GM18868 (cell line): Measurements from ENCODE around the gene SNX2.

Experiments used
- ATAC-seq: cut with Tn5 transposase; IDR thresholded peaks from one replicate; pipeline ENCODE4 v1.9.1; 2021; ENCODE audit warnings: mild to moderate bottlenecking, moderate library complexity; ENCODE audit not compliant: unreplicated experiment

Gene SNX2

GRCh38 chr5:122772446-122772845 lies 2.4 kb upstream of the SNX2 start:
- no peak for ATAC-seq

DNA sequence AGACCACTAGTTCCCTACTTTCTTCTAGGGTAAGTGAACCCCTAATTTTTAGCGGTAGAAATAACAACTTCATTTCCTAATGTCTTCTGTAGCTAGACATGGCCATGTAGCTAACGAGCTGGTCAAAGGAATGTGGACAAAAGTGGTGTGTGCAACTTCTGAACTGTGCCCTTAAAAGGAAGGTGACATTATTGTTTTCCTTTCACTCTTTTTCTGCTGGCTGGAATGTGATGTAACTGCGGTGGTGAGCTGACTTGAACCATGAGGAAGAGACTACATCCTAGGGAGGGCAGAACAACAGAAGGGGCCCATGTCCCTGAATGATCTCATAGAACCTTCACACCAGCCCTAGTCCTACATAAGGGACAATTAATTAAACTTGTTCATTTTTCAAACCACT lies 1.3 kb upstream of the SNX2 start:
- no peak for ATAC-seq

- peak; percentile 43 for ATAC-seq
These were observed 390 bp upstream of the SNX2 start for GRCh38 chr5:122774519-122774860.

DNA sequence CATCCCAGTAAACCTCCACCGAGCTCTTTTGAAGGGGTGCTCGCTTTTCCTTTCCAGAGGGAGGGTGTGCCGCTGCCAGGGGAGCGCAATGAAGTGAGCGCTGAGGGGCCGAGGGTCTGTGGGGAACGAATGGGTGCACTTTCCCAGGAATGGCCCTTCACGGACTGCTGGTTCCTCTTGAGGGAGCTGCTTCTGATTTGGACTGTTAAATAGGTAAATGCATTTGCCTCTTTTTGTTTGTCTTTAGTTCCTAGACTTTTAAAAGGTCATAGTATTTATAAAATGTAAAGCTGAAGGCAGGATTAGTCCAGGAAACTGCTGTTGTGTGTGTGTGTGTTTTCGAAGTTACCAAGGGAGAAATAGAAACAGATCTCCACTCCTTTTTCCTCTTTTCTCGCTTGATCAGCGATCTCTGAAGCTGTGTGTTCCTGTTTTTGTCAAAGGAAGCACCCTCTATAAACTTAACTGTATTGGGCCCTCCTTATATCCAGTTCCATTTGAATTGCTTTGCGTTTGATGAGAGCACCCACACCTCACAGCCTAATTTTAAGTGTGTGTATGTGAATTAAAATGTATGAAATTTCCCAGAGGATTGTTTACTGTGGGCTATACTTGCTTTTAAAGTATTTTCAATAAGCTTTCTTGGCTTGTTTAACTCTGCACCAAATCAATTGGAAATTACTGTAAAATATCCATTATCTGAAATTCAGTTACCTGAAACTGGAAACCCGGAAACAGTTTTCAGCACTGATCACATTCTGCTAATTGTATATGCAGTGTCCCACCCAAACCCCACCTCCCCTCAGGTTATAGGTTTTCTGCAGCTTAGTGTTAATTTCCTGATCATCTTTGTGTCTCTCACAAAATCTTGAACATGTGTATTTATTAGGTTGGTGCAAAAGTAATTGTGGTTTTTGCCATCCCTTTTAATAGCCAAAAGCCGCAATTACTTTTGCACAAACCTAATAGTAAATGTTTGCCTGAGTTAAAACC lies 966 bp downstream of the SNX2 start:
- no peak for ATAC-seq

DNA sequence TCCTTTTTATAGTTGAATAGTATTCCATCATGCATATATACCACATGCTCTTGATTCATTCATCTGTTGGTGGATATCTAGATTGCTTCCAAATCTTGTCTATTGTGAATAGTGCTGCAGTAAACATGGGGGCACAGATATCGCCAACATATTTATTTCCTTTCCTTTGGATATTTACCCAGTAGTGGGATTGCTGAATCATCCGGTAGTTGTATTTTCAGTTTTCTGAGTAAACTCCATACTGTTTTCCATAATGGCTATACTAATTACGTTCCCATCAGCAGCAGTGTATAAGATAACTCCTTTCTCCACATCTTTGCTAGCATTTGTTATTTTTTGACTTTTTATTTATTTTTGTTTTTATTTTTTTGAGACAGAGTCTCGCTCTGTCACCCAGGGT lies 3.3 kb downstream of the SNX2 start:
- ATAC-seq = no peak

DNA sequence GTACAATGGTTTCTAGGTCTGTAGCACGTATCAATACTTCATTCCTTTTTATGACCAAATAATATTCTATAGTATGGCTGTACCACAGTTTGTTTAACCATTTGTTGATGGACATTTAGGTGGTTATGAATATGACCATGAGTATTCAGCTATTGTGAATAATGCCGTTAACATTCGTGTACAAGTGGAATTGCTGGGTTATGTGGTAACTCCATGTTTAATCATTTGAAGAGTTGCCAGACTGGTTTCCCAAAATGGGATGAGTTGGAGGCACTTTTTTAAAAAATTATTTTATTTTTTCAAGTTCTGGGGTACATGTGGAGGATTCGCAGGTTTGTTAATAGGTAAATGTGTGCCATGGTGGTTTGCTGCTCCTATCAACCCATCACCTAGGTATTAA lies 4.6 kb downstream of the SNX2 start:
- ATAC-seq = no peak

- no peak for ATAC-seq
These were observed 5.4 kb downstream of the SNX2 start for GRCh38 chr5:122780296-122780695.

- ATAC-seq = no peak
These were observed 6.6 kb downstream of the SNX2 start for GRCh38 chr5:122781465-122781864.

- no peak for ATAC-seq
These were observed 10.4 kb downstream of the SNX2 start for GRCh38 chr5:122785294-122785693.

DNA sequence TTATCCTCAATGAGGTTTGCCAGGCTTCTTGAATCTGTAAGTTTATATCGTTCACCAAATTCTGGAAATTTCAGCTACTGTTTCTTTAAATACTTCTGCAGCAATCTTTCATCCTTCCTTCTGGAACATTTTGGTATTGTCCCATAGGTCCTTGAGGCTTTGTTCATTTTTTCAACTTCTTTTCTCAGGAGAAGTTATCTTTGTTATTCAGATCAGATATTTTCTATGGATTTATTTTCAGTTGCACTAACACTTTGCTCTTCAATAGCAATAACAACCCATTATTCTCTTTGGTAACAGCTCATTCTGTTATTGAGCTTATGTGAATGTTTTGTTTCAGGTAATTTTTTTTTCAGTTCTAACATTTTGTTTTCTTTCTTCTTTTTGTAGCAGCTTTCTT lies 13.5 kb downstream of the SNX2 start:
- ATAC-seq = no peak

- ATAC-seq = peak; percentile 43
These were observed 14.1 kb downstream of the SNX2 start for GRCh38 chr5:122788996-122789395.

- ATAC-seq = no peak
These were observed 14.7 kb downstream of the SNX2 start for GRCh38 chr5:122789461-122790171.

DNA sequence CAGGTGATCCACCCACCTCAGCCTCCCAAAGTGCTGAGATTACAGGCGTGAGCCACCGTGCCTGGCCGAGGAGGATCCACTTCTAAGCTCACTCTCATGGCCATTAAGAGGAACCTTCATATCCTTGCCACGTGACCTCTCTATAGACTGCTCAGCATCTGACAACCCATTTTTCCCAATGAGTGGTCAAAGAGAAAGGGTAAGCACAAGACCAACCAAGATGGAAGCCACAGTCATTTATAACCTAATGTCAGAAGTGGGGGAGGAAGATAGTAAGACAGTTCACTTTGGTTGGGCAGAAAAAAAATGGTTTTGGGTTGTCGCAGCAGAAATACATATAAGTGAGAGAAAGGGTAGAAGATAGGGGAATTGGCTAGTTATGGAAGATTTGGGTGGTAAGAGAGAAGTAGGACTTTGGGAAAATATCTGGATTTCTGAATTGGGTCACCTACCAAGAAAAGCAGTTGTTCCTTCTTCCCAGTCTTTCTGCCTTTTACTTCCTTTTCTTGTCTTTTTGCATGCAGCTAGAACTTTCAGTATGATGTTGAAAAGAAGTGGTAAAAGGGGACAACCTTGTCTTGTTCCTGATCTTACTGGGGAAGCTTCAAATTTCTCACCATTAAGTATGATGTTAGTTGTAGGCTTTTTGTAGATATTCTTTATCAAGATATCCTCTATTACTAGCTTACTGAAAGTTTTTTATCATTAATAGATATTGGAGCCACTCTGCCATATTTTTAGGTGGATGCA lies 15.6 kb downstream of the SNX2 start:
- no peak for ATAC-seq

GRCh38 chr5:122805481-122805880 lies 30.6 kb downstream of the SNX2 start:
- no peak for ATAC-seq

GRCh38 chr5:122810405-122810804 lies 35.5 kb downstream of the SNX2 start:
- ATAC-seq = no peak

DNA sequence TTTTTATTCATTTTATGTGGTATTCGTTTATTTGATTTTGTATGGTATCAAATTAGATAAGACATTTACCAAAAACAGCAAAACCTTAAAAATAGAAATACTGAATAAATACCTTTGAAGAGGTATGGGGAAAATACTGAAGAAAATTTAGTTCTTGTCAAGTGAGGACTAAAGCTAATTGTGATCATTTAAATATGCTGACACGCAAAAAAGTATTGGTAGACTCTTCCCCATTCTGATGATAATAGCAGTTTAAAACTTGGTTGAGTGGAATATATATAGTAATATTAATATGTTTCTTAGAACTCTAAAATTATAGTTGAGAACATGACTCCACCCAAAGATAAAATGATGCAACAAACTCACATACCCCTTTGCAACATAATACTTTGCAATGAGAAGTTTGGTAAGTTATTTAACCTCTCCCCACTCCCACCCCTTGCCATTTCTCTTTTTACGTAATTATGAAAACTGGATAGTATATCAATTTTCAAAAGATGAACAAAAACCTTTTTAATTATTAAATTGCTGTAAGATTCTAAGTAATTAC lies 40.4 kb downstream of the SNX2 start:
- no peak for ATAC-seq

- ATAC-seq = no peak
These were observed 41.9 kb downstream of the SNX2 start for GRCh38 chr5:122816756-122817155.

- no peak for ATAC-seq
These were observed 57.1 kb downstream of the SNX2 start for GRCh38 chr5:122831984-122832383.

- no peak for ATAC-seq
These were observed 60.8 kb downstream of the SNX2 start for GRCh38 chr5:122835681-122836080.

DNA sequence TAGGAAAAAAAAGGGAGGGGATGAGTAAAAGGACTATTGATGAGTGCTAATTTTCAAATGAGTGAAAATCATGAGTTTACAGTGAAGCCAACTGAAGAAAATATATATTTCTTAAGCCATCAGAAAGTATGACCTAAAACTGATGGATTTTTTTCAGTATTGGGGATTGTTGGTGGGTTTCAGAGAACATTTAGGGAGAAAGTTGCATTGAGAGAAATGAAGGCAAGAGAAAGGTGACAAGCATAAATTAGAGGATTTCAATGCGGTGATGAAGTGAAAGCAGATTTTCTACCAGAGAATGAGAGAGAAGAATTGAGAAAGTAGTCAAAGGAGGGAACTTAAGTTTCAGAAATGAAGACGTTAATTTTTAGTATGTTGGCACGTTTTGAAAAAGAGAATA lies 62.1 kb downstream of the SNX2 start:
- ATAC-seq = no peak

DNA sequence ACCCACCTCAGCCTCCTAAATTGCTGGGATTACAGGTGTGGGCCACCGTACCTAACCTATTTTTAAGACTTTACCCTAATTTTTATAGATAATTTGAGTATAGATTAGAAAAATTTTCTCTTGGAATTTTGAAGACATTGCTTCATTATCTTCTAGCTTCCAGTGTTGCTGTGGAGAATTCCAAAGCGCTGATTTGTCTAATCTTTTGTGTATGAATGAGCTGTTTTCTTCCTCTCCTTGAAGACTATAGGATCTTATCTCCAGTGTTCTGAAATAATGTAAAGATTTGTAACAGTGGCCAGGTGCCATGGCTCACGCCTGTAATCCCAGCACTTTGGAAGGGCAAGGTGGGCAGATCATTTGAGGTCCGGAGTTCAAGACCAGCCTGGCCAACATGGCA lies 64.9 kb downstream of the SNX2 start:
- no peak for ATAC-seq
